SKM-1 treated with dmso at 0.1 percent for 144 hours (cell line): ENCODE measurements around the gene PTPRF.
"Not testable (repeated sequence)": the region's sequence is repeated elsewhere in the genome, so short reads cannot be mapped to it uniquely, and the experiment has no call there.

Experiments
- DNase-seq: peaks from one replicate; lab custom pipeline; 2025; ENCODE audit not compliant: unreplicated experiment; lab: John Stamatoyannopoulos, UW

PTPRF gene

DNA sequence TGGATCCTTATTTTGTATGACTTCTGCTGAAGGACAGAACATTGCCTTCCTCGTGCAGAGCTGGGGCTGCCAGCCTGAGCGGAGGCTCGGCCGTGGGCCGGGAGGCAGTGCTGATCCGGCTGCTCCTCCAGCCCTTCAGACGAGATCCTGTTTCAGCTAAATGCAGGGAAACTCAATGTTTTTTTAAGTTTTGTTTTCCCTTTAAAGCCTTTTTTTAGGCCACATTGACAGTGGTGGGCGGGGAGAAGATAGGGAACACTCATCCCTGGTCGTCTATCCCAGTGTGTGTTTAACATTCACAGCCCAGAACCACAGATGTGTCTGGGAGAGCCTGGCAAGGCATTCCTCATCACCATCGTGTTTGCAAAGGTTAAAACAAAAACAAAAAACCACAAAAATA, 91.8 kb downstream of the PTPRF start:
- no peak for DNase-seq

DNA sequence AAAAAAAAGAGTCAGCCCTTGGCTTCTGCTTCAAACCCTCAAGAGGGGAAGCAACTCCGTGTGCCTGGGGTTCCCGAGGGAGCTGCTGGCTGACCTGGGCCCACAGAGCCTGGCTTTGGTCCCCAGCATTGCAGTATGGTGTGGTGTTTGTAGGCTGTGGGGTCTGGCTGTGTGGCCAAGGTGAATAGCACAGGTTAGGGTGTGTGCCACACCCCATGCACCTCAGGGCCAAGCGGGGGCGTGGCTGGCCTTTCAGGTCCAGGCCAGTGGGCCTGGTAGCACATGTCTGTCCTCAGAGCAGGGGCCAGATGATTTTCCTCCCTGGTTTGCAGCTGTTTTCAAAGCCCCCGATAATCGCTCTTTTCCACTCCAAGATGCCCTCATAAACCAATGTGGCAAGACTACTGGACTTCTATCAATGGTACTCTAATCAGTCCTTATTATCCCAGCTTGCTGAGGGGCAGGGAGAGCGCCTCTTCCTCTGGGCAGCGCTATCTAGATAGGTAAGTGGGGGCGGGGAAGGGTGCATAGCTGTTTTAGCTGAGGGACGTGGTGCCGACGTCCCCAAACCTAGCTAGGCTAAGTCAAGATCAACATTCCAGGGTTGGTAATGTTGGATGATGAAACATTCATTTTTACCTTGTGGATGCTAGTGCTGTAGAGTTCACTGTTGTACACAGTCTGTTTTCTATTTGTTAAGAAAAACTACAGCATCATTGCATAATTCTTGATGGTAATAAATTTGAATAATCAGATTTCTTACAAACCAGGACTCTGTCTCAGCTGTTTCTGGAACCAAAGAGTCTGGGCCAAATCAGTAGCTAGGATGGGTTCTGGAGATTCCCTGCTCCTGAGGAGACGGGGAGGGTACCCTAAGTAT, 92.5 kb downstream of the PTPRF start:
- no peak for DNase-seq

DNA sequence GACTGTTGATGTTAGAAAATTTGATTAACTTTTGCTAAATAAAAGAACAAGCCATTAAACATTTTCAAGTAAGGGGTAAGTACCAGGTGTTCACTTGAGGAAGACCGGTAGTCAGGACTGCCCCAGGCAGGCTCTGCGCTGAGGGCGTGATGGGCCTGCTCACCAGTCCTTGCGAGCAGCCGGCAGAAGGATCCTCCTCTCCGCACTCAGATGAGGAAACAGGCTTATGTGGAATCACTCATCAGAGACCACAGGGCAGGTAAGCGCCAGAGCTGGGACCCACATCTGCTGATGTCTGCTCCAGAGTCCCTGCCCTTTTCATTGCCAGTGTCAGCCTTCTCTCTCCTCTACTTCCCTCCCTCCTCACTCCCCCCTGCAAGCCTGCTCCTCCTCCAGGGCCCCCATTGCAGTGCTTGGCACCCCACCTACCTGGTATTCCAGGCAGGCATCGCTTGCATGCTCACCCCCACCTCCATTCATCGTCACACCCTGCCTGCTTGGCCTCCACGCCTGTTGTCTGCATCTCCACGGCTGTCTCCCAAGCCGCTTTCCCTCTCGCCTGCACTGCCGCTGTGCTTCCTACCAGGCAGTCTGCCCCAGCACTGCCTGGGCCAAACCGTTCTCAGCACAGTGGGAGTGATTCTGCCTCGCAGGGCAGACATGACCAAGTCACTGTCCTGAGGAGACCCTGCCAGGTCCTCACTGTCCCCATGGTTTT, 94.5 kb downstream of the PTPRF start:
- no peak for DNase-seq

DNA sequence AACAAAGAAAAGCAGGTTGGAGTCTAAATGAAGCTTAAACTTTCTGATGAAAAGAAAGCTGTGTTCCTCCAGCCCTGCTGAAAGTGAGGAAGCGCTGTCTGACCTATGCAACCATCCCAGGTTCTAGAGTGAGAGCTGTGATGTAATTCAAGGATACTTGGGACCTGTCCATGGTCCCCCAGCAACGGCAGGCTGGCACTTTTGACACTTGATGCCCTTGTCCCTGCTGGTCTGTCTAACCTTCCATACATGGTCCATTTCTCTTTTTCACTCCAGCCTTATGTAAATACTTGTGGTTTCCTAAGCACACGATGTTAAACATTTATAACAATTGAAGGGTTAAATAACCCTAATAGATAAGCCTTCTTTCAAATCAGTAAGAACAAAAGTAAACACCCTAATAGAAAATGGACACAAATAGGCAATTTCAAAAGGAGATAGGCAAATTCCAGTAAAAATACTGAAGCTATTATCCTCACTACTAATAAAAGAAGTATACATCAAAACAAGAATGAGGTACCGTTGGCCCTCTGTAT, 101.5 kb downstream of the PTPRF start:
- no peak for DNase-seq

DNA sequence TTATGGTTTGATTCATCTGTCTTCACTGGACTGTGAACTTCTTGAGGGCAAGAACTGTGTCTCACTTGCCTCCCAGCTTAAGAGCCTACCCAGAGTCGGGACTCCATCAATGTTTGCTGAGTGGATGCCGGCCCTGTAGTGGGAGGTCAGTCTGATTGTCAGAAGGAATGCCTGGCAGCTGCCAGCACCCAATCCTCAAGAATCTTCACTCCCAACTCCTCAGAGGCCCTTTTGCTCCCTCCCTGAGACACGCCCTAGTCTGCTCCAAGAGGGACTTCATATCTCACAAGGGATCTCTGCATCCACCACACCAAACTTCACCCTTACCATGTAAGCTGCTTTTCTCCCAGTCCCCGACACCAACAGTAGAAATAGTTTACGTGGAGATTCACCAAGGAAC, 104.0 kb downstream of the PTPRF start:
- DNase-seq = no peak

DNA sequence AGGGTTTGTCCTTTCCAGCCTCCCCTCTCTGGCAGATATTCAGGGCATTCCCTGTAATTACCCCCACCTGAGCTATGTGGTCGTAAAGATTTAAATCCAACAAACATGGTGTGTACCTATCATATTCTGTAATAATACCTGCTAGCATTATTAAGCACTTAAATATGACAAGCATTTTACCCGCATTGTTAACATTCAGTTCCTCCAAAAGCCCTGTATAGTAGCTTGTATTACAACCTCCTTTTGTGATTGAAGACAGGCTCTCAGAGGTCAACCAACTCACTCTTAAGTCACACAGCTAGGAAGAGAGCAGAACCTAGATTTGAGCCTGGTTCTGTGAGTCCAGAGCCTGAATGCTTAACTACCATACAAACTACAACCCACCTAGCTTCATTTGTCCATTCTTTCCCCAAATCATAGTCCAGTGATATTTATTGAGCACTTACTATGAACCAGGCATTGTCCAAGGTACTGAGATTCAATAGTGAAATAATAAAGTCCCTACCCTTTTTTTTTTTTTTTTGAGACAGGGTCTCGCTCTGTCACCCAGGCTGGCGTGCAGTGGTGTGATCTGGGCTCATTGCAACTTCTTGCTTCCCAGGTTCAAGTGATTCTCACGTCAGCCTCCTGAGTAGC, 105.4 kb downstream of the PTPRF start:
- DNase-seq = no peak

DNA sequence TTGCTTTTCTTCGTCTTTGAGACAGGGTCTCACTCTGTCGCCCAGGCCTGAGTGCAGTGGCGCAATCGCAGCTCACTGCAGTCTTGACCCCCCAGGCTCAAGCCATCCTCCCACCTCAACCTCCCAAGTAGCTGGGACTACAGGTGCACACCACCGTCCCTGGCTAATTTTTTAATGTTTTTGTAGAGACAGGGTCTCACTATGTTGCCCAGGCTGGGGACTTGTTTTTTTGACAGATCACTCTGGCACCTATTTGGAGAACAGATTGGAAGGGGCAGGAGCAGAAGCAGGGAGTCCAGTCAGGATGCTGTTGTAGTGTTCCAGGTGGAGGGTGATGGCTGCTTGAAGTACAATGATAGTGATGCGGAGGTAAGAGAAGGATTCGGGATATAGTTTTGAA, 106.6 kb downstream of the PTPRF start:
- DNase-seq = no peak

DNA sequence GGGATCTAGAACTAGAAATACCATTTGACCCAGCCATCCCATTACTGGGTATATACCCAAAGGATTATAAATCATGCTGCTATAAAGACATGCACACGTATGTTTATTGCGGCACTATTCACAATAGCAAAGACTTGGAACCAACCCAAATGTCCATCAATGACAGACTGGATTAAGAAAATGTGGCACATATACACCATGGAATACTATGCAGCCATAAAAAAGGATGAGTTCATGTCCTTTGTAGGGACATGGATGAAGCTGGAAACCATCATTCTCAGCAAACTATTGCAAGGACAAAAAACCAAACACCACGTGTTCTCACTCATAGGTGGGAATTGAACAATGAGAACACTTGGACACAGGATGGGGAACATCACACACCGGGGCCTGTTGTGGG, 107.7 kb downstream of the PTPRF start:
- not testable (repeated sequence) for DNase-seq

DNA sequence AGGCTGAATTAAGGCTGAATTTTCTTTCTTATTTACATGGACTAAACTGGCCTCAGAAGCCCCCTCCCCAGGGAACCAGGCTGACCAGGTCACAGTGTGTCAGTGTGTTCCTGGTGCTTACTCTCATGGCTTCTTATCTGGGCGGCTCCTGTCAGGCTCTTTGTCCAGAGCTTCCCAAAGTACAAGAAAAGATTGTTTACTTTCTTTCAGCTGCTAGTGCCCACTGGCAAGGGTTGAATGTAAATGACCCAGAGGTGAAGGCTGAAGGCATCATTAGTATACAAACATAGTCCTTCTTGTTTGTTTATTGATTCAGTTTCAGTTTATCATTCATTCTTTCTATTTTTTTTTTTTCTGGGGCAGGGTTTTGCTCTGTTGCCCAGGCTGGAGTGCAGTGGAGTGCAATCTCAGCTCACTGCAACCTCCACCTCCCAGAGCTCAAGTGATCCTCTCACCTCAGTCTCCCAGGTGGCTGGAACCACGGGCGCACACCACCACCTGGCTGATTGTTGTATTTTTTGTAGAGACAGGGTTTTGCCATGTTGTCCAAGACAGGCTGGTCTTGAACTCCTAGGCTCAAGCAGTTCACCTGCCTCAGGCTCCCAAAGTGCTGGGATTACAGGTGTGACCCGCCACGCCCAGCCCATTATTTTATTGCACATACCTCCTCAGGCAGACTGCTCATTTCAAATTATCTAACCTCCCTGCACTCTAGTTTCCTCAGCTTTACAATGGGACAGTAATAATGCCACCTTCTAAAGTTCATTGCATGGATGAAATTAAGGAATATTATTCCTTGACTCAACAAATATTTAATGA, 109.5 kb downstream of the PTPRF start:
- no peak for DNase-seq

DNA sequence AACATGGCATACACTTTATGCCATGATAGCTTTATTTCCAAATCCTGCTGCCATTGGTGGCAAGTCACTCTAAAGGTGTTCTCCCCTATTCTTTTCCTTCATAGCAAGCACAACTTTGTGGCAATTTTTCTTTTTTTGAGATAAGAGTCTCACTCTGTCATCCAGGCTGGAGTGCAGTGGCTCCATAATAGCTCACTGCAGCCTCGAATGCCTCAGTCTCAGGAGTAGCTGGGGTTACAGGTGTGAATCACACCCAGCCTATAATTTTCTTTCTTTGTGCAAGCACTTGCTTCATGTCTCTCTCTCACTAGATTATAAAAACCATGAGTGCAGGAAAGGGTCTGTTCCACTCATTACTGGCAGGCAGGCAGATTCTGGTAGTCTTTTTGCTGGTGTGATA, 113.9 kb downstream of the PTPRF start:
- DNase-seq = no peak

DNA sequence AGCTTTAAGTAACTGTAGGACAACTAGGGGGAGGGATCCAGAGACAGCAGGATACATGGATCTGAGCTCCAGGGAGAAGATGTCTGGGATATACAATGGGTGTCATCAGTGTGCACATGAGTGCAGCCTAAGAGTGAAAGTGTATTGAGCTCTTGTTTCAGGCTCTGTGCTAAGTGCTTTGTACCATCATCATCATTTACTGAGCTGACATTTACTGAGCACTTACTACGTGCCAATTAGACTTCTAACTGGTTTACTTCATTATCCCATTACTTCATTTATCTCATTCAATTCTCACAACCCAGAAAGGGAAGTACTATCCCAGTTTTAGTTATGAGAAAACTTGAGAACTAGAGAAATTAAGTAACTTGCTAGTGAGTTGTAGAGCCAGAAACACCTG, 114.8 kb downstream of the PTPRF start:
- no peak for DNase-seq

DNA sequence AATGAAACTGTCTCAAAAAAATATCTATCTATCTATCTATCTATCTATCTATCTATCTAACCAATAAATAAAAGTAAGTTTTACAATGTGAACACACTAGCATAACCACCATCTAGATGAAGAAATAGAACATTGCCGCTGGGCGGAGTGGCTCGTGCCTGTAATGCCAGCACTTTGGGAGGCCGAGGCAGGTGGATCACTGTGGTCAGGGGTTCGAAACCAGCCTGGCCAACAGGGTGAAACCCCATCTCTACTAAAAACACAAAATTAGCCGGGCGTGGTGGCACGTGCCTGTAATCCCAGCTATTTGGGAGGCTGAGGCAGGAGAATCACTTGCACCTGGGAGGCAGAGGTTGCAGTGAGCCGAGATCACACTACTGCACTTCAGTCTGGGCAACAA, 116.6 kb downstream of the PTPRF start:
- DNase-seq = not testable (repeated sequence)

DNA sequence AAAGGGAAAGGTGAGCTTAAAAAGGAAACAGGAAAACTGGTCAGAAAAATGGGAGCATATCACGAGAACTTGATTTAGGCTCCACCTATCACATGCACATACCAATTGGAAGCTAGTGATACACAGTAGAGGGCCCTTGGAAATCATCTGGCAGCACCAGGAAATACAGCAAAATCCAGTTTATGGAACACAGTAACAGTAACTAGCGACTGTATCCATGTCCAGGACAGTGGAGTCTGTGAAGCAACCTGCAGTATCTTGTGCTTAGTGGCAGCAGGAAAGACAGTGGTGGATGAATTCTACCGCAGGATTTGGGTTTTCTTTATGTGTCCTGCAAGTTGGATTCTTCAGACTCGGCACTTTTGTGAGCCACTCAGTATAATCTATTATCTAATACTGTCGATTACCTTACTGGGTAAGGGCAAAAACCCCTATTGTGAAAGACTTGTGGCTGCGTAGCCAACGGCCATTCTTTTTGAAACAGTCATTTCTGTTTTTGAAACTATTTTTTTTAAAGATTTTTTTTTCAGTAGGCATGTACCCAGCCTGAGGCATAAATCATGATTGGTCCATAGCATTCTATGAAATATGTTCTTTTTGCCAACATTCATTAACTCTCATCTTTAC, 117.7 kb downstream of the PTPRF start:
- peak; percentile 56 for DNase-seq

DNA sequence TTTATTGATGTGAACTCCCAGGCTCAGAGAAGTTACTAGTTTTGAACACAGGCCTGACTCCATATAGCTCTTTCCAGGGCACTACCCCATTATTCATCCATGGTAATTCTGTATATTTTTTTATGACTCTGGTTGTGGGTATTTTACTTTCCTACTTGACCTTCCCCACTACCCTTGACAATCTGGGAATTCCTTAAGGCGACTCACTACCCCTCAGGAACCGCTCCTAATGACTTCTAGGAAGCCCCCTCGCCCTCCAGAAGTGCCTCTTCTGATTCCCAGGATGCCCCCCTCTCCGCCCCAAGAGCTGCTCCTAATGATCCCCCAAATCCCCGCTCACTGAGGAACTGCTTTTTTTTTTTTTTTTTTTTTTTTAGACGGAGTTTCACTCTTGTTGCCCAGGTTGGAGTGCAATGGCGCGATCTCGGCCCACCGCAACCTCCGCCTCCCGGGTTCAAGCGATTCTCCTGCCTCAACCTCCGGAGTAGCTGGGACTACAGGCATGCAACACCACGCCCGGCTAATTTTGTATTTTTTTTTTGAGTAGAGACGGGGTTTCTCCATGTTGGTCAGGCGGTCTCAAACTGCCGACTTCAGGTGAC, 118.3 kb downstream of the PTPRF start:
- no peak for DNase-seq

DNA sequence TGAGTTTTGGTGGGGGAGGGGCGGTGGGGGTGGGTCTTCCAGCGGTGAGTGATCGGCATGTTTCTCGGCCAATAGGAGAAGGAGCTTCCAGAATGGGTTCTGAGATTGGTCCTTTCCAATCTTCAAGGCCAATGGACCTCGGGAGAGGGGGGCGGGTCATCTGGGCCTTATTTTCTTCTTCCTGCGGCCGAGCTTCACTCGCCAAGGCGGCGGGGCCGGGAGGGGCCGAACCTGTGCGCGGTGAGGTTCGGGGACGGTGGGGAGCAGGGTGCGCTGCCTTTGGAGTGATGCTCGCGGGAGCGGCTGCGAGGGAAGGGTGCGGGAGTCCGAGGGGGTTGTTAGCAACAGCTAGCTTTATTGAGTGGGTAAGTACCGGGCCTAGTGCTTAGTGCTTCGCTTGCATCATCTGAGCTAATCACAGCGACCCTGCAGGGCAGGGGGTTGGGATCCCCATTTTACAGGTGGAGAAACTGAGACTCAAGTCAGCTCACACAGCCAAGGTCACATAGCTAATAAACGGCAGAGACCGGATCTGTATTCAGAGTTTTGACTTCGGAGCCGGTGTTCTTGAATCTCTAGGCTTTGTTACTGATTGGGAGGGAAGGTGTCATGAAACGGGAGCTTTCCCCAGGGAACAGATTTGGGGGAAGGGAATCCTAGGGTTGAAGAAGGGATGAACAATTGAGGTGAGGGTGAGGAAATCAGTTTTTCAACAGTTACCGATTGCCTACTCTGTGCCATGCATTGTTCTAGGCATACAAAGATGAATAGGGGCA, 119.8 kb downstream of the PTPRF start:
- peak; percentile 93 for DNase-seq

DNA sequence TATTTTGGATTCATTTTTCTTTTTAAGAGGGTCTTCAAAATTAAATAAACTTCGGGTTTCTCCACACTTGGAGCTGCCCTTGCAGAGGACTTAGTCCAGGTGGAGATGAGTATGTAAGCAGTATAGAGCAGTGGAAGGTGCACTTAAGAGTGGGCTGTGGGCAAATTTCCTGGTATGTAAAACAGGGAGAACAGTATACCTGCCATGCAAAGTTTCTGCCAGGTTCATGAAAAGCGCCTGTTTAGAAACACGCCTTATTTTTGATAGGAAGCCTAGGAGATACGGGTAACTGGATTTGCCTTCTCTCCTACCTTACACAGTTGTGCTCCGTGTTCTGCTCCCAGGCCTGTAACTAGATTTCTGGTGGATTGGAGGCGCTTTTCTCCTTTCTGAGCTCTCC, 120.5 kb downstream of the PTPRF start:
- DNase-seq = no peak

DNA sequence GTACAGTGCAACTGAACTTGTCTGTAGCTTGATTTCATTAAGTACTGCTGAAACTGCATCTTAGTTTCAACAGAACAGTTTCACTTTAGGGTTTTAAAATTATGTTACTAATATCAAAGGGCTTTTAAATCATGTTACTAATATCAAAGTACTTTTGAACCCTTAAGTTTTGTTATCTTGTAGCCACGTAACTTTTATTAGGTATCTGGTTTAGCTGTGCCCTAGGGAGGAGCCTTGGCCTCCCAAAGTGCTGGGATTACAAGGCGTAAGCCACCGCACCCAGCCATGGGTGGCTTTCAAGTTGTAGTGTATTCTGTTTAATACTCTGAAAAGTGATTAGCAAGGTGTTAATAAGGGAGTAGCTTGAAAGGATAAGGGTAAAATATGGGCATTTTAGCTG, 121.2 kb downstream of the PTPRF start:
- no peak for DNase-seq

DNA sequence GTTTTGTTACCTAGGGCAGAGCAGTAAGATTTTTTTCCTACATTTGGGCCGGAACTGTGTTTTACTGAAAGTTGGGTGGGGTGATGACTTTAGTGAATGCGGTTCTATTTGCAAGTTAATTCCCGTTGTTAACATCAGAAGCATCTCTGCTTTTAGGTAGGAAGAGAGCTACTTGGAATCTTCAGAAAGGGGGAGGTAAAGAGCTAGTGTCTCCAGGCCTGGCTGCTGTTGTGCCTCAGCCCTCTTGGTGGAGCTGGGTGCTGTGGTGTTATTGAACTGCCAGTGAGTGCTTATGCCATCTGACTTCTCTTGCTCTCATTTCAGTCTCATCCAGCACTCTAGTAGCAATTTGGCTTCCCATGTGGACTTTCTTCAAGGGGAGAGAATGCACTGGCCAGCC, 122.7 kb downstream of the PTPRF start:
- peak; percentile 11 for DNase-seq

DNA sequence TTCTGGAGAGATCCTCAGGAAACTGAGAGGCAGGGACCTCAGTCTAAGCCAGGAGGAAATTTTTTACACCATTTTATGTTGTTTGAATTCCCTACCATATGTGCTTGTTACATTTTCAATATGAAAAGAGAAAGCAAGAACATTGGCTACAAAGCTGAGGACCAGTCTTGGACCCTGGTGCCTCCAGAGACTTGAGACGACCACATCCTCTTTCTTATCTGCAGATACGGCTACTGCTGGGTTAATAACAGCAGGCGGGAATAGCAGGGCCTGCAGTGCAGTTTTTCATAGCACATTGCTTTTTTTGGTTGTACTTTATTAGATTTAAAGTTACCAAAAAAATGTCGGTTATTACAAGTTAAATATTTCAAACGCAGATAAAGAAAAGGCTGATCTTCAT, 123.2 kb downstream of the PTPRF start:
- DNase-seq = no peak
